IPS-NIHi11 (cell line): ENCODE measurements around the gene KRT86.
"Not testable (repeated sequence)": the region's sequence is repeated elsewhere in the genome, so short reads cannot be mapped to it uniquely, and the experiment has no call there.

ENCODE experiments used
- DNase-seq: peaks from one replicate; pipeline ENCODE4 v3.0.0; 2012; ENCODE audit warnings: mixed read lengths, low spot score

The KRT86 gene

GRCh38 chr12:52267699-52268098 is 6.7 kb upstream of the KRT86 start:
- no peak for DNase-seq

- DNase-seq, result no peak
Measured at GRCh38 chr12:52268212-52268611, 6.2 kb upstream of the KRT86 start.

- no peak for DNase-seq
Measured at GRCh38 chr12:52270541-52271070, 3.8 kb upstream of the KRT86 start.

DNA sequence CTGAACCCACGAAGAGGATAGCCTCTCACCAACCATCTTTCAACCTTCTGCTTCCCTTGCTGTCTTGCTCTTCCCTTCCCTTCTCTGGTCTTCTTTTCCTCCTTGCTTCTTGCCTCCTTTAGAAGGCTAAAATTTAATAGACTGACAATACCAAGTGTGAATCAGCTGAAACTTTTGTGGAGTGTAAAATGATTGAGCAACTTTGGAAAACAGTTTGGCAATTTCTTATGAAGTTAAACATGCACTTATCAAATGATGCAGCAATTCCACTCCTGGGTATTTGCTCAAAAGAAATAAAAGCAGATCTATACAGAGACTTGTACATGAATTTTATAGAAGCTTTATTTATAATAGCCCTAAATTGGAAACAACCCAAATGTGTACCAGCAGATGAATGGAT is 3.3 kb upstream of the KRT86 start:
- no peak for DNase-seq

DNA sequence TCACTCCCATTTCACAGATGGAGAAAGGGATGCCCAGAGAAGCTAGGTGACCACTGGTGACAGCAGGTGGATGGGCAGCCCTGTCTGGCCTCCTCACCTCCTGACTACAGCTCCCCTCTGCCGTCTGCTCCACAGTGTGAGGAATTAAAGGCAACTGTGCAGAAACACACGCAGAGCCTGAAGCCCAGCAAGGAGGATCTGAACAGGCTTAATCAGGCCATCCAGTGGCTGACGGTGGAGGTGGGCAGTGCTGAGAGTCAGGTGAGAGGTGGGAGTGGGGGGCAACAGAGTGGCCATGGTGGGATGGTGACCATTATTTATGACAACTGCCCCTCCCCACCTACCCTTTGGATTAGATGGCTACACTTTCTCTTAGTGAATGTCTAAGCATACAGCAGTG is 1.2 kb downstream of the KRT86 start:
- no peak for DNase-seq

DNA sequence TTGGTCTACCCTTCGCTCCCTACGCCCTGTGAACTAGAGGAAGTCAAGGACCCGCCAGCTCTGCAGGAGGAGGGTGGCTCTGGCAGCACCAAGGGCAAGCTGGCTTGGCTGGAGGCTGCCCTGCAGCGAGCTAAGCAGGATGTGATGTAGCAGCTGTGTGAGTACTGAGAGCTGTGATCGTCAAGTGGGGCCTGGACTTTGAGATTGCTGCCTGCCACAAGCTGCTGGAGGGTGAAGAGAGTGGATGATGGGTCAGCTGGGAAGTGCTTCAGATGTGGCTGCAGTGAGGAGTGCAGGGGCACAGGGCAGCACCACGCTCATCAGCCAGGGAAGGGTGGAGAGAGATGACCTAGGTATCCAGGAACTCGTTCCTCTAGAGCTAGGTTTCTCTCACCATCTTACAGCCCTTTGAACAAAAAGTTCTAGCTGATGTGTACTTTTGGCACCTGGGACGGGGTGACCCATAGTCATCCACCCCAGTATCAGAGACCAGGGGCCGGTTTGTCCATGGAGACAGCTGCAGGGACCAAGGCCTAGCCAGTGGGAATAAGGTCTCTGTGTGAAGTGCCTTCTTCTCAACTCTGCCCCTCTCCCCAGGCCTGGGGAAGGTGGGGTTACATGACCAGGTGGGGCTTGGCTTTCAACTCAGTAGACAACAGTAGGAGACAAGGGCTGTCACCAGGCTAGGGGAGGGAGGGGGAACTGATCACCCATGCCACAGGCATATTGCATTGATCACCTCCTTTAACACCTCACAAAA is 3.2 kb downstream of the KRT86 start:
- no peak for DNase-seq

DNA sequence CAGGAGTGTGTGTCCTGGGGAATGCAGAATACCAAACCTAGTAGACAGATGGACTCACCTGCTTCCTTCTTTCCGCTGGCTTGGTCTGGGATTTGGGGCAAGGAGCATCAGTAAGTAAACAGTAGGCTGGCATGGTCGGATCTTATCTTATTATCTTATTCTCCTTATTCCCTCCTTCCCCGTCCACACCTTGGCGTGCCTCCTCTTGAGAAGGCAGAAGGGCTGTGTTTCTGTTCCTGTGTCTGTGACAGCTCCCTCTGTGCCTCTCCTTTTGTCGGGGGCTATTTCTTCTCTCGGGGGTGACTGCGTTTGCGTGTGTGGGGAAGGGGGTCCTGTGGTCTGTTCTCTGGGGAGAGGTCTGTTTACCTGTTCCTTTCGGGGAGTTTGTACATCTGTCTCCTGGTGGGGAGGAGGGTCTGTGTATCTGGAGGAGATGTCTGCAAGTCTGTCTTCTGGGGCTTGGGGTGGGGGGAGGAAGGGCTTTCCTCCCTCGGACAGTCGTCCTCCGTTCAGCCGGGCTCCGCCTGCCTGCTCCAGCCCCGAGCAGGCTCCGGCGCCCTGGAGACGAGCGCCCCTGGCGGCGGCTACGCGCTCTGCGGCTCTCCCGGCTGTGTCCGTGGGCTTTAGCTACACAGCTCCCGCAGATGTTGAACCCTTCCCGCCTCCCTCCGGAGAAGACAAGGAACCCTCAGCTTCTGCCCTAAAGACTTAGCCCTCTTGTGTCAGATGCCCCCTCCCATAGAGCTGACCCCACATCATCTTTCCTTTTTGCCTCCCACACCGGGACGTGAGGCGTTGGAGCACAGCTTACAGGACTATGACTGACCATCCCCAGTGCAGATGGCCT is 4.4 kb downstream of the KRT86 start:
- peak; percentile 95 for DNase-seq

- no peak for DNase-seq
Measured at GRCh38 chr12:52279422-52280318, 5.2 kb downstream of the KRT86 start.

- DNase-seq, result peak; percentile 52
Measured at GRCh38 chr12:52280319-52280795, 5.9 kb downstream of the KRT86 start.

GRCh38 chr12:52280796-52281560 is 6.5 kb downstream of the KRT86 start:
- peak; percentile 54 for DNase-seq

GRCh38 chr12:52284562-52285171 is 10.2 kb downstream of the KRT86 start:
- DNase-seq, result no peak

- DNase-seq, result no peak
Measured at GRCh38 chr12:52285172-52285745, 10.8 kb downstream of the KRT86 start.

- no peak for DNase-seq
Measured at GRCh38 chr12:52285851-52286530, 11.5 kb downstream of the KRT86 start.

- not testable (repeated sequence) for DNase-seq
Measured at GRCh38 chr12:52286857-52287785, 12.7 kb downstream of the KRT86 start.

DNA sequence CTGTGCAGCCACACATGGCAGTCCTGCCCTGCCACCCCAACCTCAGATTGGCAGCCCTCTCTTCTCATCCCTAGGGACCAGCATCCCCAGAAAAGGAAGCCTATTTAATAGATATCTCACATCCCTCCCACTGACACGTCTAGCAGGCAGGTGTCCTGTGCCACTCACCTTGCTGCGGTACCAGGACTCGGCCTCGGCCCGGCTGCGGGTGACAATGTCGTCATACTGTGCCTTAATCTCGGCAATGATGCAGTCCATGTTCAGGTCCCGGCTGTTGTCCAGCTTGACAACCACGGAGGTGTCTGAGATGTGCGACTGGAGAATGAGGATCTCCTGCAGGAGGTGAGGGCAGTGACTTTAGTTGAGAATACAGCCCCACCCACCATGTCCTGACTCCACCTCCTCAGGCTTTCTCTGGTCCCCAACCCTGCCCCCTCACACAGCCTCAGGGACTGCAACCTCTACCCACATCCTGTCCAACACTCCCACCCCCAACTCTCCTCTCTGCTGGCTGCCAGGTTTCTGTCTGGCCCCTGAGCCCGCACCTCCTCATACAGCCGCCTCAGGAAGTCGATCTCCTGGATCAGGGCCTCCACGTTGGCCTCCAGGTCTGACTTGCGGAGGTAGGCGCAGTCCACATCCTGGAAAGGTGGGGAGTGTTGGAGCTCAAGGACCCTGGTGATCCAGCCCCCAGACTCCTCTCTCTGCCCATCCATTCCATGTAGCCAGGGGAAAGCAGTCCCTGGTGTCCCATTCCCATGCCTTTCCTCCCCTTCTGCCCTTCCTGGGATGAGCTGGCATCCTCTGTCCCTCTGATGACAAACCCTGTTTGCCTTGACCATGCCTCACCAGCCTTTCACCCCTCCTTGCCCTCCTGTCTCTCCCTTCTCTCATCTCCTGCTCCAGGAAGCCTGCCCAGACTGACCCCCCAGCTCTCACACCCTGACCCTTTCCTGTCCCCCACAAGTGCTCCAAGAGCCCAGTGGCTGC is 13.7 kb downstream of the KRT86 start:
- DNase-seq, result not testable (repeated sequence)

- DNase-seq, result not testable (repeated sequence)
Measured at GRCh38 chr12:52290483-52291134, 16.2 kb downstream of the KRT86 start.
